HG03060 (cell line): Measurements from ENCODE around the gene FAM170B.

ENCODE experiments used
- ATAC-seq: cut with Tn5 transposase; IDR thresholded peaks from one replicate; pipeline ENCODE4 v1.9.1; 2021; ENCODE audit warnings: low read depth, moderate number of reproducible peaks; ENCODE audit not compliant: unreplicated experiment

Gene FAM170B

DNA sequence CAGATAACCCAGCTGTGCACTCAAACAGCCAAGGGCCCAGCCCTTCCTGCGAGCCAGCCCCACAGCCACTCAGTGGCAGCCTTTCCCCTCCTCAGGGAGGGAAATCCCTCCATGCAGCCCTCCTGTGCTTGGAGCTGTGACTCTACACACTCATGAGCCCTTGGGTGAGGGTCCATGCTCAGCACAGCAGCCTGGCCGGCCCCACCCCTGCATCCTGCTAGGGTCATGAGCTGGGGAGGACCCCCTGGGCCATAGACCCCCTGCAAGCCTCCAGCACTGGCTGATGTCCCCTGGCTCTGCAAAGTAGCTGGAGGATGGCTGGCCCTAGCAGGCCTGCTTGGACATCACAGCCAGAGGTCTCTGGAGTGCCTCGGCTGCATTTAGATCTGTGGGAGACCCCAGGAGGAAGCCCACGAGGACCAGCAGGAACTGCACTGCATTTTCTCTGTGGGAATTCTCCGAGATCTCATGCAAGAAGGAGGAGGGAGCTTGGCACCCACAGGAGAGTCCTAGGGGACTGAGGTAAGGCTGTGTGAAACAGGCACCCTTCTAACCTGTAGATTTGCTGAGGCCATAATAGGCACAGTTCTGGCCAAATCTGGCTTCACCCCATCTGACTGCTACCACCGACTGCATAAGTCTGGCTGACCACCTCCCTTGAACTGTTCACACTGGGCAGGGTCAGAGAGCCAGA lies 37.0 kb upstream of the FAM170B start:
- no peak for ATAC-seq

DNA sequence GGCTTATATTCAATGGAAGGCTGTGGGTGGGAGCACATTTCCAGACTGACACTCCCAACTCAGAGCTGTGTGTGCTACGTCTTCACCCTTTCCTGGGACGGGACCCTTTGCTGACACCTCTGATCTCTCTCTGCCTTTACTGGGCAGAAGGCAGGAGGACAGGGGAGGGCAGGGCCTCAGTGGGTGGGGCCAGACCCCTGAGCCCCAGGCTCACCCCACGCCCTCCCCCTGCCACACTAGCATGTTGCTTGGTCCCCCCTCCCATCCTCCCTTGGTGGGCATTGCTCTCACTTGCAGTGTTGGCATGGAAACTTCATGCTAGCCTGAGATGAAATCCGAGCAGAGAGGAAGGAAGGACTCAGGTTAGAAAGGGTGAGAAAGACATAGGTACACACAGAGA lies 36.0 kb upstream of the FAM170B start:
- no peak for ATAC-seq

DNA sequence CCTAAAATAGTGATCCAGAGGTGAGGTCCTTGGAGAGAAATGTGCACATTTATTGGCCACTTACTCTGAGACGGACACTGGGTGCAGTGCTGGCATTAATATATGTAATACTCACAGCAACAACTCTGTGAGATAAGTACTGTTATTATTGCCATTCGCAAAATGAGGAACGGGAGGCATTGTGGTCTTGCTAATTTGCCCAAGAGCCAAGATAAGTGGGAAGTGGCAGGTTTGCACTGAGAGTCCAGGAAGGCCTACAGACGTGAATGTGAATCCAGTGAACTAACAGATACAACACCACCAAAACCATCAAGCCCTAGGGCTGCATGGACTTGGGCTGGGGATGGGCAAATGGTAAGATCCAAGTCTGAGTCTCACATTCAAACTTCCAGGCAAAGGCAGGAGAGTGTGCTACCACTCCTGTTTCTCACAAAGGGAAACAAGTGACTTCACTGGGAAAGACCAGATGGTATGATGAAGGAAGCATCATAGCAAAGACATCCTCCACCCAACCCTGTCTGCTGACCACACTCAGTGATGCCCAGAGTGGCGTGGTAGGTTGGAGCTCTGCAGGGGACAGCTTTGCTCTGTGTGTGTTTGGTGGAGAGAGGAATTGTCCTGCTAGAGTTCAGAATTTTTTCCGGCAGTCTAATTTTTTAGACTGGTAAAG lies 35.1 kb upstream of the FAM170B start:
- no peak for ATAC-seq

DNA sequence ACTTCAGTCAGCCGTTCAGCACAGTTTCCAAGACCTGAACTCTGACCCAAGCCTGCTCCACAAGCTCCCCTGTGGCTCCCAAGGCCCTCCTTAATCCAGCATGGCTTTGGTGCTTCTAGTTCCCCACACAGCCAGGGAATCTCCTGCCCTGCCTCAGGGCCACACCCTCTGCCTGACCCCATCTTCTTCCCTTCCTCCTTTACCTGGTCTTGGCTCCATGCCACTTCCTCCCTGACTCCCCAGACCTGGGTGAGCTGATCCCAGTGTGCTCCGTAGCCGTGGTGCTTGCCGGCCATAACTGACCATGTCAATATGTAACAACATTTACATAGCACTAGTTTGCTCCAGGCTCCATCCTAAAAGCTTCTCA lies 34.3 kb upstream of the FAM170B start:
- no peak for ATAC-seq

DNA sequence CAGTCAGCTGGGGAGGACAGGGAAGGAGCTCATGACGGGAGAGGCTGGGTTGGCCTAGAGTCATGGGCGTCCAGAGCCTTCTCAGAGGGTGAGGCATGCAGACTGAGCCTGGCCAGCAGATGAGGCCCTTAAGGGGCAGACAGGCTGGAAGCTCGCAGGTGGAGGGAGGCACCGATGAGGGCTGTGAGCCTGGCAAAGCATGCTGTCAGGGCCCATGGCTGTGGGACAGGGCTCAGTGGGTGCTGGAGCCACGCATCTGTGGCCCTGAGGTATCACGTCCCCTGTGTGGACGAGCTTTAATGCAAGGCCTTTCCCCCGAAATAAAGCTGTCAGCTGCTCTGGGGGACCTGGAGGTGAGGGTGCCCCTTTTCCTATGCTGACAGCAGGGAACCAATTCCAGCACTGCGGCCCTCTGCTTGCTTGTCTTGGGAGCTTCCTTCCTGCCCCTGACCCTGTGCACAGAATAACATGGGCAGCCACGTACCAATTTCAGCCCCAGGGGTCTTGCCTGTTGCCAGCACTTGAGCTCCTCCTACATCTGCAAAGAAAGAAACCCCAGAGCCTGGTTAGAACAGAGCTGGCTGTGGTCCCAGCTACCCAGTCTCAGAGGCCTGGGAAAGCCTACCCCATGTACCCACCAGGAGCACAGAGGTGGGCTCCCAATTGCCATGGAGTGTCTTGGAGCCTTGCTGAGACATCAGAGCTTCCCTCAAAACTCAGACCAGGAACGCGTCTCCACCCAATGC lies 33.8 kb upstream of the FAM170B start:
- no peak for ATAC-seq

DNA sequence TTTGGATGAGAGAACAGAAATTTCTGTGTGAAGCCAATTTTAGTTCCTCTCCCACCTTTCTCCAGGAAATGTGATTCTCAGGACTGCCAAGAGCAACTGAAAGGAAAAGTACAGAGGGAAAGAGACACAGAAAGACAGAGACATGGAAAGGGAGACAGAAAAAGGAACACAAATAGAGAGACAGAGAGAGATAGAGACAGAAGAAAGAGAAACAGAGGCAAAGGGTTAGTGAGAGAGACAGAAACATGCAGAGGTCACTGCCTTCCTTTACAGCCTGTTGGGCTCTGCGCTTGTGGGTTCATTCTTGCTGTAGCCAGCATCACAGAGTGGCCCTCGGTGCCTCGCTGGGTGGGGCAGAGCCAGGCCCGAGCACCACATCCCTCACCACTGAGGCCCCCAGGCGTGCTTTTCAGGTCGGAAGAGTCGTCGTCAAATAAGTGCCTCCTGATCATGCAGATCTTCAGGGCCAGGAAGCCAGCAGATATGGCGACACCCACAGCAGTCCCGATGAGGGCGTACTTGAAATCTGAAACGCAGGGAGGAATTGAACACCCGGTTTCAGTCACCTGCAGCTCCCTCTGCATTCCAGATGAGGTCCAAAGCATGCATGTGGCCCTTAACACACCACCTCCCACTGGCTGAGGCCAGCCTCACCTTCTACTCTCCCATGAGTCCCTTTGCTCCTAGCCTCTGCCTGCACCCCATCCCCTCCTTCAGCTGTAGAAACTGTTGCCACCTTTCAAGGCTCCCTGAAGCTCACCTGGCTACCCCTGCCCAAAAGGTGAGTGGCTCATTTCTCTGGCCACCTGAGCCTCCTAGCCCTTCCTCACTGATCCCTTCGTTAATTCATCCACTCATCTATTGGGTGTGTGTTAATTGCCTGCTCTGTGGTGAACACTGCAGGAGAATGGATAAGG lies 32.9 kb upstream of the FAM170B start:
- no peak for ATAC-seq

DNA sequence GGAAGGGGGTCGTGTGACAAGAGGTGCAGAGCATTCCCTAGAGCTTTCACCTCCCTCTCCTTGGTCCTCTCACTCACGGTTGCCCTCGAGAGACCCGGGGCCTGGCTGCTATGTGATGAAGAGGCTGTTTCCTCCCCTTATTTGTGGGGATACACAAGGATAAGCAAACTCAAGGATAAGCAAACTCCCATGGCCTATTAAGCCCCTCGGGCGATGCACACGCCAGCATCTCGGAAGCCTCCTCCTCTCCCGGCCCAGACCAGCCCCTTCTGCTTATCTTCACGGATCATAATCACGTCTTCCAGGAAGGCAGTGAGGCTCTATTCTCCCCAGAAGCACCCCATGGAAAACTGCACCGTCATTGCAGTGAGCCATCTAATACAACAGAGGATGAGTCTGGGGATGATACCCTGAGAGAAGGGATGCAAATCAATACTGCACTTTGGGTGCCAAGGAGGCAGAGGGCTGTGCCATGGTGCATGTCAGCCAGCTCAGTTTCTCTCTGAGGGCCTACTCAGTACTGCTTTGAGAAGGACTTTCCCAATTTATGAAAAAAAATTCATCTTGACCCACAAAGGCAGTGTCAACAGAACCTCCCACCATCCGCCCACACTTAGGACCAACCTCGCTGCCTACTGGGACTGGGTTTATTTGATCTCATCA lies 32.1 kb upstream of the FAM170B start:
- ATAC-seq: no peak

DNA sequence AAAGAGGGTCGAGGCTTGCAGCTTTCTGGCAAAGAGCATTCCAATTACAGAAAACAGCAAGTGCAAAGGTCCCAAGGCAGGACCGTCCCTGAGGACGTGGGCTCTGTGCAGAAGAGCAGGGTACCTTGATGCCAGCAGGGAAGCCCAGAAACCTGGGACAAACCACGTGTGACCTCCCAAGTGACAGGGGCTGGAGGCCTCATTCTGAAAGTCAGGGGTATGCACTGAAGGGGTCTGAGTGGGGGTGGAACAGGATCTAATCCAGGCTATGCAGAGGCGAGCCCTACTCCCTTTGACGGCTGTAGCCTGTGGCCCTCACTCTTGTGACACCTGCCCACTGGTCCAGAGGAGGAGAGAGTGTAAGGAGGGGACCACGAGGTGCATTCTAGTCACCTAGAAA lies 31.4 kb upstream of the FAM170B start:
- ATAC-seq: no peak

DNA sequence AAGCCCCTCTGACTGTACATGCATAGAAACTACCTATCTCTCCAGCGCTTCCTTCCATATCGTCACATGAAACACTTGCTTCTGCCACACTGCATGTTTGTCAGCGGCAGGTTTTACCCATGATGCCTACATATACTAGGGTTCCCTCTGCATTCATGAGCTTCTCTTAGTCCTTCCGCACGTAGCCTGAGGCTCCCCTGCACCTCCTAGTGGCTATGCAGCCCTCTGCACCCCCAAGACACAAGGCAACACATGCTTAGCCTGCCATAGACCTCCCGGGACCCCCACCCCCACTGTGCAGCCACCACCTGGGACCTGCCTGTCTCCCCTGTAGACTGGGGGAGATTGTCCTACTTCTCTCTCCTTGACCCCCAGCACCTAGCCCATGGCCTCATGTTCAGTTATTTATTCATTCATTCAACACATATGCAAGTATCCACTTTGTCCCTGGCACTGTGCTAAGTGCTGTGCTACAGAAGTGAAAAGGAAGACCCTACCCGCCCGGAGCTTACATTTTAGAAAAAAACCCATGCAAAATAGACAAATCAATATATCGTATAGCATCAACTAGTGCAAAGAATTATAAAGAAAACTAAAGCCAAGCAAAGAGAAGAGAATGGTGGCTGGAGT lies 30.9 kb upstream of the FAM170B start:
- ATAC-seq: peak; percentile 41

DNA sequence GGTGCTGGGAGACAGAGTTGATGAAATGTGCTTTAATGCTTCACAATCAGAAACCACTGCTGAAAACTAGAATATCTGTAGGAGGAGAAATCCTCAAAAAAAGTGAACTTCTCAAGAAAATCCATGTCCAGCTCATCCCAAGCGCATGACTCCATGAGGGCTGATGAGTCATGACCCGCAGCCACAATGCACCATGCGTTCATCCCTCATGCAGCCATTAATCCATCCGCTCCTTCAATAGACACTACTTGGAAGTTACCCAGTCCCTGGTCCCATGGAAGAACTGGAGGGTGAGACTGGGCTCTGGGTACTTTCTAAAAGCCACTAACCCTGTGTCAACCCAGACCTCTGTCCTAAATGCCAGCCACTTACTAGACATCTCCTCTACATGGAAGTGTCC lies 29.9 kb upstream of the FAM170B start:
- ATAC-seq: no peak

DNA sequence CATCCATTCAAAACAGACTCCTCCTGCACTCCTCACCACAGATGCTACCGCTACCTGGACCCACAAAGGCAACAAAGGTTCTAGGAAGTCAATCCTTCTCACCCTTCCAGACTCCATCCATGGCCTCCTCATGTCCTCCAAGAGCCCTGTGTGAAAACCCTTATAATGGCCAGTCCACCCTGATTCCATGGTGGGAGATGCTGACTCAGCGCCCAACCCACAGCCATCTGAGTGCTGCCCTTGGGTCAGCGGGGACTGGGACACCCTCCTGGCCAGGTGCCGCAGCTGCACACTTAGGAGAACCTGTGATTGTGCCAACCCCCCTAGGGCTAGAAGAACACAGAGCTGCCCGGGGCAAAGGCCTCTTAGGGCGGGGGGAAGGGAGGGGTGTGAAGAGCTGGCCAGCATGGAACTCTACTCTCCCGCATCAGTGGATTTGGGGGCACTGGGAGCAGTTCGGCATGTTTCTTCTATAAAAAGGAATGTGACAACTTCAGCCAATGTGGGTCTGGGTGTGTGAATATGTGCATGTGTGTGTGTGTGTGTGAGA lies 29.0 kb upstream of the FAM170B start:
- ATAC-seq: no peak

DNA sequence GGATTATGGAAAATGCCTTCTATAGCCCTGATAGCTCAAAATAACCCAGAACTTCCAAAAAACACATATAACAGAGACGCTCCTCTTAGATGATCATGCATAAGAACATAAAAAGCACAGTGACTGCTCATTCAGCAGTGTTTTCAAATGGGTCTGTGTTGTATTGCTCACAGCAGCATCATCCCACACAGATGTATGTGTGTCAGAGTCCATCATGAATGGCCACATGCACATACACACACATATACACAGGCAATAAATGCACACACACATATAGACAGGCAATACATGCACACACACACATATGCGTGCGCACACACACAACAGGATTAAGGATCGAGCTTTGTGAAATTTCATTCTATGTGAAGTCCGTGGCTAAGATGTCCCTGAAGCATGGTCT lies 28.2 kb upstream of the FAM170B start:
- ATAC-seq: no peak

DNA sequence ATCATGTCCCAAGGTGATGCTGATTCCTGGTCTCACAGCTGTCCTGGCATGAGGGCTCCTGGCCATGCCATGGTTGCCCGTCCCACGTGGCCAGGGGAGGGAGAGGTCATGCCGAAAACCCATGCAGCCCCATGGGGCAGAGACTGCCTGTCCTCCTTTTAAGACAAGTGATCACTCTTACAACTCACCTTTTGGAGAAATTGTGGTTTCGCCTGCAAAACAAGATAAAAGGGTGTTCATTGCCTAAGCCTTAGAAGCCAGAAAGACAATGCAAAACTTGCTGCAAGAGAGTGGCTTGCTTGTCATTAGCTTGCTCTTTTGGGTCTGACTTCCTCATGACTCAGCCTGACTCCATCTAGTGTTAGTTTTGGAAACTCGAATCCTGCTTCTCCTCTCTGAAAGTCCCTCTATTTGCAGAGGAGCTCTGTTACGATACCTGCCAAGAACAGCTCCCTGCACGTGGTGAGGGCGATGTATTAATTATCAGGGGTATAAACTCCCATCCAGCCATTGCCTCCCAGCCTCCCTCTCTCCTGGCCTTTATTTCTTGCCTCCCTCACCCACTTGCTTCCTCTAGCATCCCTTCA lies 27.7 kb upstream of the FAM170B start:
- no peak for ATAC-seq

DNA sequence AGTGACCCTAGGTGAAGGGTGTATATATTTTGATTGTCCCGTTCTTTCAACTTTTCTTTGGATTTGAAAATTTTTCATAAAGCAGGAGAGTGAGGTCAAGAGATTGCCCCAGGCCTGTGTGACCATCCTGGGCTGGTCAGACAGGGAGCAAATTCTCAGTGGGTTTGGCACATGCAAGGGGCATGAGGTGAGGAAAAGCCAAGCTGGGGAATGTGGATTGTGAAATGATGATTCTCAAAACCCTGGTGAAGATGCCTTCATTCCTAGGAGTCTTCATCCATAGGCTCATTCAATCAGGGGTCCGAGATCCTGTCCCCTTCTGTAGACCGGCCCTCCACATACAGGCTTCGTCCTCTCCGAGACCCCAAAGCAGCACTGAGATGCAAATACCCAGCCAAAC lies 27.0 kb upstream of the FAM170B start:
- ATAC-seq: no peak

DNA sequence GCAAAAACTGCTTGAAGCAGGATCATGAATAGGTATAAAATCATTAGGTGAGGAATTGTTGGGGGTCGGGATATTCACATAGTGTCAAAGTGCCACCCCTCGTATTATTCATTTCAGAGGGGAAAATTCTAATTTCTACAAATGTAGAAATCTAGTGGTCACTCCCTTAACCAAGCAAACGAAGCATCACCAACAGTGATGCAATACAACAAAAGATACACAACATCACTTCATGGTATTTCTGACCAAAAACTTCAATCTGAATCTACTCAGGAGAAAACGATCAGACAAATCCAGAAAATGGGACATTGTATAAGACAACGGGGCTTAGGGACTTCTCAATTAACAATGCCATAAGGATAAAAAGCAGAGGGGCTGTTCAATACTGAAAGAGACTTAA lies 26.3 kb upstream of the FAM170B start:
- ATAC-seq: no peak

DNA sequence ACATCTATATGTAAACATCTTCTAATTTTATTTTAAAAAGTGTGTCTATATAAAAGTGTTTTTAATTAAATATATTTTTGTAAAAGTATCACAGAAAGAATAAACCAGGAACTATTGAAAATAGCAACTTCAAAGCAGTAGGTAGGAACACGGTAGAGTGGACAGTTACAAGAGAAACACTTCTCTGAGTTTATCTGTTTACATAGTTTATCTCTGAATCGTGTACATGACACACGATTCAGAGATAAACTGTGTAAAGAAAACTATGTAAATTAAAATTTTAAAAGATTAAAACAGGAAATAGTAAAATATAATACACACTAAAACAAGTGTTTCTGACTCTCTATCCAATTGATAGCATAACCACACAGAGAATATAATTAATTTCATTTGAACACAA lies 25.1 kb upstream of the FAM170B start:
- ATAC-seq: no peak

DNA sequence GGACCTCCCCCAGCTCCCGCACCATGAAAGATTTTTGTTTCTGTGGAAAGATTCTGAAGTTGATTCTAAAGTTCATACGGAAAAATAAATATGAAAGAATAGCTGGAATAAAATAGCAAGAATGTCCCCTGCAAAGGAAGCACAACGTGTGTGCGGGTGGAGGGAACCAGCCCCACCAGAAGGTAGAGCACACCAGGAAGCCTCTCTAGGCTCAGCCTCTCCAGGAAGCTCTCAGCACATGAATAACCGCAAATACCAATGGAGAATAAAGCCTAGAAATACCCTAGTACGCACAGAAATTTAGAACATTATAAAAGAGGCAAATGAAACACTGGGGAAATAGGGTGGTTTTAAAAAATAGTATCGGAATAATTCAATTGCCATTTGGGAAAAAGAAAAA lies 24.6 kb upstream of the FAM170B start:
- ATAC-seq: no peak

DNA sequence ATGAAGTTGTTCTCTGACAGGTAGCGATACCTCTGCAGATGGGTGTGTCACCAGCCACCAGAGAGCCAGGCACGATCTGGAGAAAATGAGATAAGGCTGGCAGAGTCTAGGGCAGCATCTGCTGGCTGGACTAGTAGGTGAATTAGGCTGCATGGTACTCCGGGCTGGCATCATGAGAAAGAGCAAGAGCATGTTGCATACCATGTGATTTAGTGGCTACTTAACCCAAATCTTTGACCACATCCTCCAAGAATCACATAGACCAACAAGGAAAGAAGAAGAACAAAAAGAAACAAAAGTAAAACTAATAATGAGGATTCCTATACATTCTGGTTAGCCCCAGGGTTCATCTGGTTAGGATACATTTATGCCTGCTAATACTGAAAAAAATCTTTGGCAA lies 23.4 kb upstream of the FAM170B start:
- ATAC-seq: no peak

DNA sequence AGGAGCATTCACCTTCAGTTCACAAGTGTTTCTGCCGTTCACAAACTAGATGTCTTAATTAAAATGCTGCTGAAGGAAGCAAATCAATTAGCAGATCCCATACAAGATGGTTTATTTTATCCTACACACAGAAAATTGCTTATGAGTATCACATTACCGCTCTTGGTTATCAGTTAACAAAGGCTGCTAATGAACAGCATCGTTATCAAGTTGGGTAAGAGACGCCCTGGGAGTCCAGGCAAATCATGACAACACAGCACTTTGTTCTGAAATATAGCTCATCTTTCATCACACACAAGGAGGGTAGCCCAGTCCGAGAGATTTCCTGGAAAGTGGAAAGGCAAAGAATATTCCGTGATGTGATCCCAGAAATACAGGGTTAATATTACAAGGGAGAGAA lies 20.8 kb upstream of the FAM170B start:
- ATAC-seq: no peak
